K562 (cell line): ENCODE data around the gene NLGN4X.

Source experiments
- AFF4 ChIP-seq: sonication (generic); formaldehyde crosslinking; IDR thresholded peaks from 2 replicates; pipeline ENCODE4 v1.8.0; 2023; ENCODE audit warnings: mild to moderate bottlenecking, missing genetic modification reagents
- BRCA1 ChIP-seq, 2 experiments: fragments of 450-650 bp in 1 of 2; sonication (generic) in 1 of 2; formaldehyde crosslinking in 1 of 2; IDR thresholded peaks; 2 replicates each; pipeline versions ENCODE4 v1.5.0 to v1.6.1; 2017 to 2020; ENCODE audit warnings: mild to moderate bottlenecking in 1 of 2, missing genetic modification reagents in 1 of 2
- CTCF ChIP-seq, 3 experiments: IDR thresholded peaks in 2 of 3; conservative IDR thresholded peaks in 1 of 3; 2 replicates each; pipeline ENCODE4 v1.5.1; 2011 to 2012; ENCODE audit warnings: low read length in 3 of 3, mild to moderate bottlenecking in 3 of 3, control low read depth in 2 of 3, improper control_type of control experiment in 1 of 3, inconsistent platforms in 1 of 3, low read depth in 1 of 3, mixed read lengths in 1 of 3, moderate library complexity in 1 of 3; ENCODE audit not compliant: insufficient read depth in 2 of 3
- KLF16 ChIP-seq: IDR thresholded peaks from 2 replicates; pipeline ENCODE4 v1.6.1; 2016; ENCODE audit warnings: antibody characterized with exemption
- NR2C2 ChIP-seq, 2 experiments: fragments of 200-800 bp in 1 of 2; sonication (Bioruptor generic) in 1 of 2; sonication (generic) in 1 of 2; formaldehyde crosslinking in 1 of 2; IDR thresholded peaks; 2 replicates each; pipeline versions ENCODE4 v1.6.1 to v1.8.0; 2016 to 2022; ENCODE audit warnings: mild to moderate bottlenecking in 1 of 2, missing compliant biosample characterization in 1 of 2, missing genetic modification characterization in 1 of 2, missing genetic modification reagents in 1 of 2
- TARDBP ChIP-seq: fragments of 450-650 bp; IDR thresholded peaks from 2 replicates; pipeline ENCODE4 v1.6.1; 2016
- USF2 ChIP-seq: sonication (generic); formaldehyde crosslinking; IDR thresholded peaks from 2 replicates; pipeline ENCODE4 v1.5.0; 2020; ENCODE audit warnings: missing genetic modification reagents
- ZNF717 ChIP-seq: fragments of 250-450 bp; sonication (Bioruptor Pico); IDR thresholded peaks from 2 replicates; pipeline ENCODE4 v1.5.0; 2021
- ZZZ3 ChIP-seq: fragments of 450-650 bp; IDR thresholded peaks from 2 replicates; pipeline ENCODE4 v1.6.1; 2016; ENCODE audit warnings: antibody characterized with exemption, mild to moderate bottlenecking, moderate library complexity

GRCh38 chrX:6149060-6149872, 79.4 kb downstream of the NLGN4X start:
- TF ChIP-seq AFF4 (CRISPR knock-in tag), result no peak
- no peak for TF ChIP-seq USF2
- TF ChIP-seq ZNF717 (CRISPR knock-in tag), result no peak
- TF ChIP-seq KLF16, result no peak
- no peak for TF ChIP-seq TARDBP
- no peak for TF ChIP-seq BRCA1 (IDR thresholded peaks at IDR 0.05)
- no peak for TF ChIP-seq BRCA1 (CRISPR knock-in tag; IDR thresholded peaks at IDR 0.05)
- TF ChIP-seq CTCF (IDR thresholded peaks at IDR 0.05 in 2 of 3, conservative IDR thresholded peaks at IDR 0.05 in 1 of 3; ENCODE audit: insufficient read depth in 2 of 3, low read depth in 1 of 3, low read length in 3 of 3), result no peak
- TF ChIP-seq NR2C2 (CRISPR knock-in tag; IDR thresholded peaks at IDR 0.05), result no peak
- TF ChIP-seq NR2C2 (tag; IDR thresholded peaks at IDR 0.05), result no peak
- no peak for TF ChIP-seq ZZZ3
